ENCODE data around the gene STX18. TPM values are rescaled to one million over a fixed set of nuclear protein-coding genes. Genes with fewer than 3 reads are reported as not detected.

Gene STX18
- total and polyA plus RNA-seq, 4 donors = 10.2 to 17.1 (median 12.4) TPM

- Histone ChIP-seq H3K4me3 (ENCODE audit: low read depth in 1 of 3, low read length in 3 of 3) (no peak overlapping the region), H3K36me3 (ENCODE audit: control insufficient read depth in 4 of 4, insufficient read depth in 3 of 4, low read depth in 1 of 4, low read length in 3 of 4) (no peaks in the 10 kb centered on the region), H3K27me3 (ENCODE audit: control insufficient read depth in 4 of 4, insufficient read depth in 4 of 4, low read length in 3 of 4) (no peaks in the 10 kb centered on the region), H3K27ac (ENCODE audit: low read depth in 1 of 2, low read length in 2 of 2) (no peak overlapping the region), H3K9me3 (ENCODE audit: control insufficient read depth in 4 of 4, low read length in 3 of 4) (no peaks in the 10 kb centered on the region), H3K9ac (ENCODE audit: low read depth in 1 of 2, low read length in 2 of 2) (no peak overlapping the region), H3K4me1 (ENCODE audit: control insufficient read depth in 4 of 4, insufficient read depth in 4 of 4, low read length in 3 of 4) (peaks cover 0 to 14% (median 6%) of the 10 kb centered on the region in 4 donors)
- no peak for DNase-seq (ENCODE audit: low spot score)
- no peak for TF ChIP-seq ATF3 (IDR thresholded peaks at IDR 0.05)
- TF ChIP-seq GABPA (IDR thresholded peaks at IDR 0.05 in 1 of 2, conservative IDR thresholded peaks at IDR 0.05 in 1 of 2) = no peak
- TF ChIP-seq TAF1 (conservative IDR thresholded peaks at IDR 0.05) = no peak
- TF ChIP-seq YY1 (IDR thresholded peaks at IDR 0.05) = no peak
- TF ChIP-seq, protein P1, sequence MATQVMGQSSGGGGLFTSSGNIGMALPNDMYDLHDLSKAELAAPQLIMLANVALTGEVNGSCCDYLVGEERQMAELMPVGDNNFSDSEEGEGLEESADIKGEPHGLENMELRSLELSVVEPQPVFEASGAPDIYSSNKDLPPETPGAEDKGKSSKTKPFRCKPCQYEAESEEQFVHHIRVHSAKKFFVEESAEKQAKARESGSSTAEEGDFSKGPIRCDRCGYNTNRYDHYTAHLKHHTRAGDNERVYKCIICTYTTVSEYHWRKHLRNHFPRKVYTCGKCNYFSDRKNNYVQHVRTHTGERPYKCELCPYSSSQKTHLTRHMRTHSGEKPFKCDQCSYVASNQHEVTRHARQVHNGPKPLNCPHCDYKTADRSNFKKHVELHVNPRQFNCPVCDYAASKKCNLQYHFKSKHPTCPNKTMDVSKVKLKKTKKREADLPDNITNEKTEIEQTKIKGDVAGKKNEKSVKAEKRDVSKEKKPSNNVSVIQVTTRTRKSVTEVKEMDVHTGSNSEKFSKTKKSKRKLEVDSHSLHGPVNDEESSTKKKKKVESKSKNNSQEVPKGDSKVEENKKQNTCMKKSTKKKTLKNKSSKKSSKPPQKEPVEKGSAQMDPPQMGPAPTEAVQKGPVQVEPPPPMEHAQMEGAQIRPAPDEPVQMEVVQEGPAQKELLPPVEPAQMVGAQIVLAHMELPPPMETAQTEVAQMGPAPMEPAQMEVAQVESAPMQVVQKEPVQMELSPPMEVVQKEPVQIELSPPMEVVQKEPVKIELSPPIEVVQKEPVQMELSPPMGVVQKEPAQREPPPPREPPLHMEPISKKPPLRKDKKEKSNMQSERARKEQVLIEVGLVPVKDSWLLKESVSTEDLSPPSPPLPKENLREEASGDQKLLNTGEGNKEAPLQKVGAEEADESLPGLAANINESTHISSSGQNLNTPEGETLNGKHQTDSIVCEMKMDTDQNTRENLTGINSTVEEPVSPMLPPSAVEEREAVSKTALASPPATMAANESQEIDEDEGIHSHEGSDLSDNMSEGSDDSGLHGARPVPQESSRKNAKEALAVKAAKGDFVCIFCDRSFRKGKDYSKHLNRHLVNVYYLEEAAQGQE (IDR thresholded peaks at IDR 0.05) = no peak
- WGBS = 75% methylated on average over 10 of the region's 10 CpGs
Observed at GRCh38 chr4:4477796-4478195, 64.1 kb downstream of the STX18 start.

- Histone ChIP-seq H3K27me3 (ENCODE audit: control insufficient read depth in 4 of 4, insufficient read depth in 4 of 4, low read length in 3 of 4) (no peaks in the 10 kb centered on the region), H3K36me3 (ENCODE audit: control insufficient read depth in 4 of 4, insufficient read depth in 3 of 4, low read depth in 1 of 4, low read length in 3 of 4) (no peaks in the 10 kb centered on the region), H3K27ac (ENCODE audit: low read depth in 1 of 2, low read length in 2 of 2) (no peak overlapping the region), H3K4me3 (ENCODE audit: low read depth in 1 of 3, low read length in 3 of 3) (no peak overlapping the region), H3K4me1 (ENCODE audit: control insufficient read depth in 4 of 4, insufficient read depth in 4 of 4, low read length in 3 of 4) (peaks cover 0 to 14% (median 6%) of the 10 kb centered on the region in 4 donors), H3K9ac (ENCODE audit: low read depth in 1 of 2, low read length in 2 of 2) (no peak overlapping the region), H3K9me3 (ENCODE audit: control insufficient read depth in 4 of 4, low read length in 3 of 4) (no peaks in the 10 kb centered on the region)
- TF ChIP-seq FOXA1 (IDR thresholded peaks at IDR 0.05) (no peak), NR2F2 (IDR thresholded peaks at IDR 0.05) (no peak), EGR1 (IDR thresholded peaks at IDR 0.05; ENCODE audit: low read depth in 2 of 2) (no peak), TAF1 (conservative IDR thresholded peaks at IDR 0.05) (no peak), RAD21 (IDR thresholded peaks at IDR 0.05) (no peak), RXRA (IDR thresholded peaks at IDR 0.05) (no peak), HNF4A (conservative IDR thresholded peaks at IDR 0.05) (no peak), YY1 (IDR thresholded peaks at IDR 0.05) (no peak), FOXA2 (IDR thresholded peaks at IDR 0.05) (no peak), MAX (IDR thresholded peaks at IDR 0.05) (no peak)
- TF ChIP-seq, protein P1 (IDR thresholded peaks at IDR 0.05) = no peak
- WGBS = 76% methylated on average over 3 of the region's 3 CpGs
- DNase-seq (ENCODE audit: low spot score) = no peak
Observed at GRCh38 chr4:4477391-4477790, 64.5 kb downstream of the STX18 start.

All from liver (tissue), 9 donors.